ENCODE data around the gene ANP32E. TPM values are rescaled to one million over a fixed set of nuclear protein-coding genes. Genes with fewer than 3 reads are reported as not detected.
A peak's percentile ranks its signal among the peaks of the same experiment; 100 is the strongest.

The ANP32E gene
- total and polyA plus RNA-seq, 2 of the 8 experiments (the other 6 are each of a cell fraction or from before 2014, with no cell fraction given), result 20.7 to 123 TPM

DNA sequence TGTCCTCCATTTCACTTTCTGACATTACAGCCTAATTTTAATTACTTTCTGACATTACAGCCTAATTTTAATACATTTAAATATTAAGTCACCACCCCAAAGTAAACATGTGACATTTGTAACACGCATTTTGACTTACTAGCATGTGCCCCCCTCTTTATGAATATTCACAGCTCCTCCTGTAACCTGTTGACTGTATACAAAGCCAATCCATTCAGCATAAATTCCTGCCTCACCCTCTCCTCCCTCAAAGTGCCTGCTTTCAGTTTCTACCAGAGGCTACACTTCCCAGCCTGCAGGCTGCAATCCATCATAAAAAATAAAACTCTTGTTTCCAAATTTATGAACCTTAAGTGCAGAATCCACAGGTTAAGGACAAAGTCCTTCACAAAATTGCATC lies 39.5 kb downstream of the ANP32E start:
- CTCF ChIA-PET (ENCODE audit: partially characterized antibody), result interaction anchor here (1.3 to 1.5 kb wide), 2 partner anchors 9 to 185 kb away, joined by 4 to 8 read pairs; no protein-coding TSS in a partner anchor
- no peak overlapping the region for H2AFZ ChIP-seq (ENCODE audit: low read length)

More for the DNA sequence above, 39.5 kb downstream of the ANP32E start:
- Histone ChIP-seq H2BK15ac (ENCODE audit: low read length) (no peak overlapping the region), H2BK120ac (replicated peaks; ENCODE audit: low read depth, low read length) (no peak overlapping the region), H3K56ac (replicated peaks; ENCODE audit: insufficient read length, low read depth, low read length) (no peak overlapping the region), H4K8ac (ENCODE audit: extremely low read depth, insufficient read depth, low read length) (no peak overlapping the region), H3K79me2 (ENCODE audit: control insufficient read depth in 1 of 2, insufficient read depth in 2 of 2, low read length in 2 of 2) (no peaks in the 10 kb centered on the region), H3K4me3 (ENCODE audit: extremely low read depth in 1 of 4, insufficient read depth in 2 of 4, low read depth in 3 of 4, low read length in 4 of 4) (no peak overlapping the region), H3K9ac (replicated peaks in 1 of 4; ENCODE audit: extremely low read depth in 1 of 4, low read depth in 3 of 4, low read length in 3 of 4) (no peak overlapping the region), H3K14ac (ENCODE audit: insufficient read length) (no peak overlapping the region), H3K4ac (replicated peaks; ENCODE audit: insufficient read length, low read depth, low read length) (no peak overlapping the region), H2BK20ac (ENCODE audit: low read length) (no peak overlapping the region), H3K18ac (ENCODE audit: extremely low read depth, low read length) (no peak overlapping the region), H2AK5ac (ENCODE audit: low read depth, low read length) (no peak overlapping the region), H3K23me2 (ENCODE audit: low read depth, low read length) (no peaks in the 10 kb centered on the region), H3K4me2 (ENCODE audit: insufficient read depth in 1 of 2, low read depth in 2 of 2, low read length in 2 of 2) (no peak overlapping the region), H2BK12ac (ENCODE audit: low read depth, low read length) (no peak overlapping the region), H3K27ac (ENCODE audit: low read depth, low read length) (no peak overlapping the region), H3K27me3 (replicated peaks in 1 of 4; ENCODE audit: control insufficient read depth in 3 of 4, extremely low read depth in 1 of 4, insufficient read depth in 3 of 4, low read length in 3 of 4) (no peaks in the 10 kb centered on the region), H4K91ac (replicated peaks; ENCODE audit: insufficient read length, low read length) (no peak overlapping the region), H3K23ac (ENCODE audit: insufficient read length) (no peak overlapping the region), H3K36me3 (ENCODE audit: control insufficient read depth in 2 of 4, insufficient read depth in 4 of 4, low read length in 3 of 4) (no peaks in the 10 kb centered on the region), H4K5ac (ENCODE audit: insufficient read length, low read depth, low read length) (no peak overlapping the region), H3K4me1 (replicated peaks in 1 of 4; ENCODE audit: control insufficient read depth in 3 of 4, insufficient read depth in 4 of 4, low read length in 3 of 4) (peaks cover 0 to 2% (median 0%) of the 10 kb centered on the region in 4 experiments; a peak in 2 of 7 replicates), H4K20me1 (replicated peaks in 1 of 2; ENCODE audit: control insufficient read depth in 1 of 2, insufficient read depth in 2 of 2, low read length in 2 of 2) (no peaks in the 10 kb centered on the region), H3K79me1 (ENCODE audit: low read depth, low read length) (no peaks in the 10 kb centered on the region), H3K9me3 (ENCODE audit: insufficient read depth in 2 of 2, low read depth in 1 of 2, low read length in 1 of 2) (peaks cover 0 to 3% of the 10 kb centered on the region in 2 experiments; a peak in 1 of 4 replicates), H2BK5ac (ENCODE audit: low read depth, low read length) (no peak overlapping the region)
- TF ChIP-seq ASH2L (IDR thresholded peaks at IDR 0.05; ENCODE audit: low read length) (no peak), GABPA (IDR thresholded peaks at IDR 0.05; ENCODE audit: borderline replicate concordance, insufficient read depth, low read length) (no peak), KDM5A (IDR thresholded peaks at IDR 0.05; ENCODE audit: low read length) (no peak), TEAD4 (IDR thresholded peaks at IDR 0.05; ENCODE audit: low read depth, low read length) (0 out of 2 replicates have a peak, but pooled peaks have one; percentile 12), CEBPB (IDR thresholded peaks at IDR 0.05; ENCODE audit: low read depth, low read length) (no peak), RBBP5 (IDR thresholded peaks at IDR 0.05; ENCODE audit: borderline replicate concordance, low read depth, low read length) (no peak)
- TF ChIP-seq, protein P1, sequence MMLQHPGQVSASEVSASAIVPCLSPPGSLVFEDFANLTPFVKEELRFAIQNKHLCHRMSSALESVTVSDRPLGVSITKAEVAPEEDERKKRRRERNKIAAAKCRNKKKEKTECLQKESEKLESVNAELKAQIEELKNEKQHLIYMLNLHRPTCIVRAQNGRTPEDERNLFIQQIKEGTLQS (IDR thresholded peaks at IDR 0.05; ENCODE audit: insufficient read depth, low read depth, low read length), result no peak
- 71% methylated on average over 1 of the region's 1 CpG; no CpG with 5 or more reads in 1 of the 2 experiments for WGBS, 2 experiments (ENCODE audit: extremely low coverage in 1 of 2, insufficient coverage in 1 of 2, insufficient read length in 1 of 2, insufficient replicate concordance in 2 of 2, low coverage in 1 of 2, low lambda C conversion rate in 2 of 2, missing lambda C conversion rate in 1 of 2)
- no peak for FAIRE-seq
- DNase-seq (ENCODE audit: low read depth in 1 of 2, low spot score in 2 of 2), result no peak
- POLR2A ChIA-PET (ENCODE audit: partially characterized antibody), result no interaction called here

Measured in H1 (cell line).